HCT116 (cell line): Measurements from ENCODE around the gene KDM3B. TPM values are rescaled to one million over a fixed set of nuclear protein-coding genes. Genes with fewer than 3 reads are reported as not detected.

Experiments used
- ATAC-seq: fragments of 200-7000 bp; cut with Tn5 transposase; 2 replicates; pipeline ENCODE4 v1.9.1; 2020; ENCODE audit warnings: mild to moderate bottlenecking, moderate library complexity
- BruUV-seq: library from RNA; stranded (reverse); fragments of 400-500 nt; replicated peaks from 2 replicates; lab custom pipeline; 2021; lab: Mats Ljungman, UMichigan
- CTCF ChIA-PET: fragments of 300-600 bp; sonication (Branson Sonifier 250); formaldehyde crosslinking; loops from one replicate; lab custom pipeline; 2021; ENCODE audit warnings: antibody characterized with exemption; lab: Charles Lee
- POLR2A ChIA-PET: fragments of 300-600, 350-600 bp; sonication (Branson Sonifier 250); formaldehyde crosslinking; loops from one replicate; lab custom pipeline; 2021; ENCODE audit warnings: antibody characterized with exemption; lab: Charles Lee
- RAD21 ChIA-PET, 2 experiments: fragments of 300-600 bp; sonication (Branson Sonifier 250); formaldehyde crosslinking; loops; one replicate each; lab custom pipeline; 2023; ENCODE audit warnings: low total read pairs in 2 of 2; ENCODE audit not compliant: uncharacterized antibody in 2 of 2, unreplicated experiment in 2 of 2, low non-redundant PET in 1 of 2; lab: Charles Lee
- DNase-seq: peaks from one replicate; pipeline ENCODE4 v3.0.0-alpha.2; 2010; ENCODE audit warnings: low read depth, low spot score
- H2AFZ ChIP-seq: fragments of 200-600 bp; shearing (Covaris generic), sonication (generic); 2 replicates; pipeline ENCODE4 v1.6.1; 2017; ENCODE audit warnings: low read depth, mixed run types, mixed read lengths, antibody characterized with exemption, low read length; ENCODE audit not compliant: poor library complexity, severe bottlenecking
- H3K27ac ChIP-seq: 2 replicates; pipeline ENCODE4 v1.5.1; 2012; ENCODE audit warnings: low read depth, low read length
- H3K27me3 ChIP-seq: fragments of 200-600 bp; sonication (generic); 2 replicates; pipeline ENCODE4 v1.6.1; 2016; ENCODE audit warnings: mixed run types, low read length, mixed read lengths; ENCODE audit not compliant: insufficient read depth
- H3K36me3 ChIP-seq, 2 experiments: fragments of 200-500 bp in 1 of 2; fragments of 200-600 bp in 1 of 2; sonication (Bioruptor generic) in 1 of 2; sonication (generic) in 1 of 2; 2 replicates each; pipeline versions ENCODE4 v1.5.1 to v1.6.1; 2014 to 2016; ENCODE audit warnings: low read length in 2 of 2, inconsistent platforms in 1 of 2, mixed read lengths in 1 of 2, mixed run types in 1 of 2; ENCODE audit not compliant: insufficient read depth in 2 of 2, control insufficient read depth in 1 of 2
- H3K4me1 ChIP-seq, 2 experiments: fragments of 200-600 bp in 1 of 2; sonication (generic) in 1 of 2; 2 replicates each; pipeline versions ENCODE4 v1.5.1 to v1.6.1; 2012 to 2017; ENCODE audit warnings: low read length in 2 of 2, inconsistent platforms in 1 of 2, mild to moderate bottlenecking in 1 of 2, mixed read lengths in 1 of 2, mixed run types in 1 of 2, moderate library complexity in 1 of 2; ENCODE audit not compliant: insufficient read depth in 2 of 2, control insufficient read depth in 1 of 2
- H3K4me2 ChIP-seq: fragments of 200-600 bp; sonication (generic); 2 replicates; pipeline ENCODE4 v1.6.1; 2017; ENCODE audit warnings: mixed run types, low read length, mixed read lengths
- H3K4me3 ChIP-seq, 2 experiments: fragments of 200-600 bp in 1 of 2; sonication (generic) in 1 of 2; replicated peaks in 1 of 2; 2 replicates each; pipeline ENCODE4 v1.5.1; 2011 to 2016; ENCODE audit warnings: low read length in 2 of 2, control low read depth in 1 of 2, low read depth in 1 of 2, mild to moderate bottlenecking in 1 of 2, mixed read lengths in 1 of 2, mixed run types in 1 of 2
- H3K79me2 ChIP-seq: fragments of 200-600 bp; sonication (generic); 2 replicates; pipeline ENCODE4 v1.6.1; 2017; ENCODE audit warnings: mild to moderate bottlenecking, mixed run types, low read length, moderate library complexity, mixed read lengths; ENCODE audit not compliant: insufficient read depth
- H3K9ac ChIP-seq: fragments of 200-600 bp; sonication (generic); 2 replicates; pipeline ENCODE4 v1.6.1; 2016; ENCODE audit warnings: low read length, mixed read lengths
- H3K9me2 ChIP-seq: fragments of 200-600 bp; sonication (generic), shearing (Covaris generic); 2 replicates; pipeline ENCODE4 v1.6.1; 2017; ENCODE audit warnings: mixed run types, mild to moderate bottlenecking, moderate library complexity; ENCODE audit not compliant: insufficient read depth
- H3K9me3 ChIP-seq, 2 experiments: fragments of 200-500 bp in 1 of 2; fragments of 200-600 bp in 1 of 2; sonication (Bioruptor generic) in 1 of 2; sonication (generic) in 1 of 2; 2 replicates each; pipeline ENCODE4 v1.6.1; 2014 to 2017; ENCODE audit warnings: low read length in 2 of 2, mixed read lengths in 2 of 2, inconsistent platforms in 1 of 2, low read depth in 1 of 2, mild to moderate bottlenecking in 1 of 2, mixed run types in 1 of 2, moderate library complexity in 1 of 2; ENCODE audit not compliant: control insufficient read depth in 1 of 2, insufficient read depth in 1 of 2
- H4K20me1 ChIP-seq: fragments of 200-600 bp; sonication (generic), shearing (Covaris generic); 2 replicates; pipeline ENCODE4 v1.6.1; 2017; ENCODE audit warnings: mixed run types, mild to moderate bottlenecking, moderate library complexity; ENCODE audit not compliant: insufficient read depth
- CTCF ChIP-seq, 3 experiments: fragments of 200-600 bp in 1 of 3; sonication (generic) in 1 of 3; IDR thresholded peaks in 2 of 3; conservative IDR thresholded peaks in 1 of 3; 2 replicates each; pipeline ENCODE4 v1.5.1; 2012 to 2017; ENCODE audit warnings: low read depth in 2 of 3, low read length in 2 of 3, antibody characterized with exemption in 1 of 3, borderline replicate concordance in 1 of 3, control low read depth in 1 of 3, mild to moderate bottlenecking in 1 of 3, mixed read lengths in 1 of 3, mixed run types in 1 of 3, moderate library complexity in 1 of 3; ENCODE audit not compliant: insufficient read depth in 1 of 3
- MAX ChIP-seq: IDR thresholded peaks from 2 replicates; pipeline ENCODE4 v1.6.1; 2012
- POLR2A ChIP-seq: IDR thresholded peaks from 2 replicates; pipeline ENCODE4 v1.7.0; 2011; ENCODE audit warnings: borderline replicate concordance; ENCODE audit not compliant: insufficient read depth, insufficient read length; ENCODE audit errors: extremely low read depth
- POLR2AphosphoS5 ChIP-seq: IDR thresholded peaks from 2 replicates; pipeline ENCODE4 v1.6.1; 2011; ENCODE audit warnings: mild to moderate bottlenecking, low read depth, low read length, moderate library complexity
- SIN3A ChIP-seq: IDR thresholded peaks from 2 replicates; pipeline ENCODE4 v1.6.1; 2012; ENCODE audit warnings: low read depth
- SRF ChIP-seq: IDR thresholded peaks from 2 replicates; pipeline ENCODE4 v1.6.1; 2012; ENCODE audit warnings: low read depth
- YY1 ChIP-seq: IDR thresholded peaks from 2 replicates; pipeline ENCODE4 v1.6.1; 2011; ENCODE audit warnings: low read length, low read depth, moderate library complexity, mild to moderate bottlenecking; ENCODE audit not compliant: insufficient replicate concordance; ENCODE audit errors: extremely low read depth
- ZBTB33 ChIP-seq: IDR thresholded peaks from 2 replicates; pipeline ENCODE4 v1.6.1; 2011; ENCODE audit warnings: mild to moderate bottlenecking, low read length, moderate library complexity; ENCODE audit not compliant: insufficient replicate concordance; ENCODE audit errors: extremely low read depth
- ZNF274 ChIP-seq: fragments of 200-500 bp; sonication (Bioruptor generic); IDR thresholded peaks from 2 replicates; pipeline ENCODE4 v1.6.1; 2014; ENCODE audit warnings: mild to moderate bottlenecking, low read depth, low read length, inconsistent platforms
- intact Hi-C: fragments of 100-400 bp; cut with micrococcal nuclease; formaldehyde crosslinking; loops from 2 replicates; pipeline ENCODE4 v1.10.0; 2022
- total RNA-seq: library from RNA; stranded (reverse); gene quantifications from one replicate; pipeline ENCODE4 v1.2.1, GENCODE V29; 2021; ENCODE audit not compliant: unreplicated experiment

KDM3B gene
- total RNA-seq, 1 experiment from 2014 or later = 65.1 TPM

GRCh38 chr5:138354926-138355378 lies 2.5 kb downstream of the KDM3B start:
- no peak overlapping the region for H3K27ac ChIP-seq

More at GRCh38 chr5:138354926-138355378, 2.5 kb downstream of the KDM3B start:
- POLR2A ChIA-PET = interaction anchor here (7.0 kb wide), 1 partner anchor 16 kb away, joined by 59 read pairs; the partner anchor contains the start of gene FAM53C
- Histone ChIP-seq H3K9me2 (no peaks in the 10 kb centered on the region), H3K79me2 (peaks cover 65% of the 10 kb centered on the region), H3K4me3 (no peak overlapping the region), H4K20me1 (0 out of 2 replicates have a peak, but pooled peaks cover 4% of the 10 kb centered on the region), H3K36me3 (no peaks in the 10 kb centered on the region; a peak in 1 of 4 replicates), H3K27me3 (no peaks in the 10 kb centered on the region), H3K9me3 (peaks cover 0 to 18% of the 10 kb centered on the region in 2 experiments; a peak in 2 of 4 replicates), H3K9ac (no peak overlapping the region), H3K4me2 (peak overlapping the region; percentile 81; the same call in 1 of the 2 replicates), H3K4me1 (peaks cover 0 to 13% of the 10 kb centered on the region in 2 experiments; a peak in 2 of 4 replicates), H2AFZ (no peak overlapping the region)
- ATAC-seq (no peak), DNase-seq (no peak)
- intact Hi-C loops = loop anchor here (5.0 kb wide), 1 partner anchor 178 kb away; the partner anchor contains the start of genes BRD8 and KIF20A
- BruUV-seq = no TSS peak
- TF ChIP-seq SRF (no peak), CTCF (IDR thresholded peaks at IDR 0.05 in 2 of 3, conservative IDR thresholded peaks at IDR 0.05 in 1 of 3; ENCODE audit: borderline replicate concordance in 1 of 3, insufficient read depth in 1 of 3, low read depth in 2 of 3, low read length in 2 of 3) (no peak), MAX (no peak), ZBTB33 (no peak), POLR2A (no peak), YY1 (no peak), POLR2AphosphoS5 (no peak), SIN3A (no peak), ZNF274 (no peak)
- RAD21 ChIA-PET = no interaction called here
- CTCF ChIA-PET = interaction anchor here (4.6 kb wide), 1 partner anchor 14 kb away, joined by 40 read pairs; no protein-coding TSS in a partner anchor
